Measurements from ENCODE around the gene EYS.

- no peak for TF ChIP-seq CREB1 (IDR thresholded peaks at IDR 0.05)
- TF ChIP-seq, protein P1, sequence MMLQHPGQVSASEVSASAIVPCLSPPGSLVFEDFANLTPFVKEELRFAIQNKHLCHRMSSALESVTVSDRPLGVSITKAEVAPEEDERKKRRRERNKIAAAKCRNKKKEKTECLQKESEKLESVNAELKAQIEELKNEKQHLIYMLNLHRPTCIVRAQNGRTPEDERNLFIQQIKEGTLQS (IDR thresholded peaks at IDR 0.05; ENCODE audit: insufficient read depth, low read depth, low read length), result no peak
- TF ChIP-seq GTF2F1 (IDR thresholded peaks at IDR 0.05; ENCODE audit: borderline replicate concordance, low read depth, low read length), result no peak
- TF ChIP-seq, protein P2, sequence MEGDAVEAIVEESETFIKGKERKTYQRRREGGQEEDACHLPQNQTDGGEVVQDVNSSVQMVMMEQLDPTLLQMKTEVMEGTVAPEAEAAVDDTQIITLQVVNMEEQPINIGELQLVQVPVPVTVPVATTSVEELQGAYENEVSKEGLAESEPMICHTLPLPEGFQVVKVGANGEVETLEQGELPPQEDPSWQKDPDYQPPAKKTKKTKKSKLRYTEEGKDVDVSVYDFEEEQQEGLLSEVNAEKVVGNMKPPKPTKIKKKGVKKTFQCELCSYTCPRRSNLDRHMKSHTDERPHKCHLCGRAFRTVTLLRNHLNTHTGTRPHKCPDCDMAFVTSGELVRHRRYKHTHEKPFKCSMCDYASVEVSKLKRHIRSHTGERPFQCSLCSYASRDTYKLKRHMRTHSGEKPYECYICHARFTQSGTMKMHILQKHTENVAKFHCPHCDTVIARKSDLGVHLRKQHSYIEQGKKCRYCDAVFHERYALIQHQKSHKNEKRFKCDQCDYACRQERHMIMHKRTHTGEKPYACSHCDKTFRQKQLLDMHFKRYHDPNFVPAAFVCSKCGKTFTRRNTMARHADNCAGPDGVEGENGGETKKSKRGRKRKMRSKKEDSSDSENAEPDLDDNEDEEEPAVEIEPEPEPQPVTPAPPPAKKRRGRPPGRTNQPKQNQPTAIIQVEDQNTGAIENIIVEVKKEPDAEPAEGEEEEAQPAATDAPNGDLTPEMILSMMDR (IDR thresholded peaks at IDR 0.05; ENCODE audit: control extremely low read depth in 1 of 3, insufficient read depth in 1 of 3, low read depth in 1 of 3, low read length in 3 of 3), result no peak
- no peak for TF ChIP-seq RXRA (IDR thresholded peaks at IDR 0.05; ENCODE audit: insufficient read depth, low read depth, low read length)
- TF ChIP-seq SP2 (IDR thresholded peaks at IDR 0.05; ENCODE audit: low read length), result no peak
- TF ChIP-seq, protein P3, sequence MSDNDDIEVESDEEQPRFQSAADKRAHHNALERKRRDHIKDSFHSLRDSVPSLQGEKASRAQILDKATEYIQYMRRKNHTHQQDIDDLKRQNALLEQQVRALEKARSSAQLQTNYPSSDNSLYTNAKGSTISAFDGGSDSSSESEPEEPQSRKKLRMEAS (IDR thresholded peaks at IDR 0.05), result no peak
- TF ChIP-seq YY1 (IDR thresholded peaks at IDR 0.05; ENCODE audit: low read depth, low read length), result no peak
- no peak for TF ChIP-seq EZH2 (IDR thresholded peaks at IDR 0.05; ENCODE audit: low read depth, low read length, severe bottlenecking)
These were observed 1834.8 kb downstream of the EYS start for GRCh38 chr6:63872233-63872632.

Measured in H1 (cell line).